Motor neuron (in vitro differentiated cells): ENCODE results near the gene RLF. TPM values are rescaled to one million over a fixed set of nuclear protein-coding genes. Genes with fewer than 3 reads are reported as not detected.

ENCODE experiments used
- ATAC-seq, 8 experiments: fragments of 200-7000 bp; cut with Tn5 transposase; replicated peaks in 6 of 8; 2 replicates each; pipeline ENCODE4 v1.8.0; 2021; ENCODE audit warnings: mild to moderate bottlenecking in 8 of 8, moderate library complexity in 8 of 8
- H3K27ac ChIP-seq, 2 donors: fragments of 250-450 bp; sonication (Bioruptor Pico); 2 replicates each; pipeline ENCODE4 v1.9.0; 2021; ENCODE audit warnings: antibody characterized with exemption in 2 of 2, mild to moderate bottlenecking in 2 of 2, moderate library complexity in 1 of 2
- H3K4me1 ChIP-seq, 2 donors: fragments of 250-450 bp; sonication (Bioruptor Pico); replicated peaks in 1 of 2; 2 replicates each; pipeline ENCODE4 v1.6.1; 2021; ENCODE audit warnings: antibody characterized with exemption in 2 of 2, mild to moderate bottlenecking in 2 of 2, moderate library complexity in 1 of 2
- H3K4me3 ChIP-seq, 5 donors: fragments of 250-450 bp; sonication (Bioruptor Pico); 2 replicates each; pipeline ENCODE4 v1.9.0; 2021; ENCODE audit warnings: antibody characterized with exemption in 5 of 5, mild to moderate bottlenecking in 5 of 5, moderate library complexity in 4 of 5
- WGBS, 10 experiments: fragments of 450-650 bp; shearing (Covaris generic); methylation state at CpG; one replicate each; pipeline ENCODE4 v1.0.0; 2022; 5-methylcytosine and 5-hydroxymethylcytosine counted together
- in situ Hi-C, 9 experiments: fragments of 400-800 bp; cut with MboI; loops; one replicate each; pipeline ENCODE4 v1.15.0; 2021; ENCODE audit warnings: low sequenced_read_pairs in 9 of 9, low pct_unique_long_range_greater_than_20kb in 2 of 9; ENCODE audit not compliant: unreplicated experiment in 9 of 9
- total RNA-seq, 8 experiments: library from RNA; unstranded; fragments of 300-600 nt; gene quantifications; 2 replicates each; pipeline versions ENCODE4 v1.2.3 to v1.2.4, GENCODE V29; 2022

RLF gene
- total RNA-seq, 8 experiments from 2014 or later: 8.8 to 61.1 (median 31.2) TPM

DNA sequence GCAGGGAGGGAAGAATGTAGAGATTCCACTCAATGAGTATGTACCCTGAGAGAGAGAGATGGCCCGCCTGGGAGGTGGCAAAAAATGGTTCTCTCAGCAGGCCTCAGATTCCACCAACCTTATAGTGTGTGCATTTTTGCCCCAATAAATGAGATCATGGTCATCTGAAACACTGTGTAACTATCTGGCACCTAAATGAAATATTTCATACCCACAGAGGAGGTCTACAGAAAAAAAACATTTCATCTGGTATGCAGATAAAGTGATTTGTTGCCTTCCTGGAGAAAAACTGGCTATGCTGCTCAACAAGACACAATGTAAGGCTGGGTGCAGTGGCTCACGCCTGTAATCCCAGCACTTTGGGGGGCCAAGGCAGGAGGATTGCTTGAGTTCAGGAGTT, 91.4 kb downstream of the RLF start:
- in situ Hi-C loops: no loop called here
- WGBS, 10 experiments: 60 to 100% (median 80%) methylated on average over 1 to 2 of the region's 2 CpGs; no CpG with 5 or more reads in 2 of the 10 experiments
- no peak for ATAC-seq
- H3K4me3 ChIP-seq: no peak overlapping the region
- H3K4me1 ChIP-seq: peaks cover 5 to 7% of the 10 kb centered on the region in 2 donors
- H3K27ac ChIP-seq: no peak overlapping the region

DNA sequence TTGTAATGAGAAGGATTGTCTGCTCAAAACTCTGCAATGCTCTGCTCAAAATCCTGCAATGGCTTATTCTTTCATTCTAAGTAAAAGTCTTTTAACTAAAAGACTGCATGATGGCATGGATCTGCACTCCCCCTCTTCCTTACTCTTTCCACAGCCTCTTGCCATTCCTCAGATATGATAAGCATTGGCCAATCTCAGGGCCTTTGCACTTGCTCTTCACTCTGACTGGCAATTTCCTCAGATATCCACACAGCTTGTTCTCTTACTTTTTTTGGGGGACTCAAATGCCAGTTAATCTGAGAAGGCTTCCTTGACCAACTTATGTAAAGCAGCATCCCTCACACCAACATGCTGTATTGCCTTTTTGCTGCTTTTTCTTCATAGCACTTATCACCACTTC, 94.0 kb downstream of the RLF start:
- H3K4me1 ChIP-seq: peaks cover 12 to 13% of the 10 kb centered on the region in 2 donors
- H3K27ac ChIP-seq: no peak overlapping the region
- H3K4me3 ChIP-seq: no peak overlapping the region
- in situ Hi-C loops: no loop called here
- ATAC-seq: no peak

DNA sequence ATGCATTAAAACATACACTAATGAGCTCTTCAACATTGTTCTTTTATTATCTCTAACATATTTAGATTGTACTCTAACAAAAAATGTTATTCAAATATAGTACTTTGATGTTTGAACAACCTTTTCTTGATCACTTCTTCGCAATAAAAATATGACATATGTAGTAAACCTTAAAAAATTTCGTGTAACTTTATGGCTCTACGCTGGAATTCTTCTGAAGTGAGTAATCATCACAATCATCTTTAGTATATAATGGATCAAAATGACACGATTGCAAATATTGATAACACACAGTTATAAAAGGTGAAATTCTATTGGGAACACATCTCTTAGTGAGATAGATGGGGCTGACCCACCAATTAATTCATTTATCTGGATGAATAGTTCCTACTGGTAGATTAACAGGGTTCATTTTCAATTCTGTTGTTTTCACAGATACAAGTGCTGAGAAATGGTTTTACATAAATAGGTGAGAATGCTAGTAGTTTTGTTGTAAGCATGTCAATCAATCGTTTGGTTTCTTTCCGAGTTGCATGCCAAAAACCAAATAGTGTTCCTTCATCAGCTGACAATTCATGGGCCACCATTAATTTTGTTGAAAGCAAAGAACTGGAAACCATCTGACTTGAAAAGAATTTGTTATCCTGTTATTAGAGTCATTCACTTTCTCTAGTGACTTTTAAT, 95.4 kb downstream of the RLF start:
- ATAC-seq: no peak
- Histone ChIP-seq H3K4me3 (peak overlapping the region; percentile 78 to 94 (median 81)), H3K4me1 (peaks cover 12 to 13% of the 10 kb centered on the region in 2 donors), H3K27ac (no peak overlapping the region)
- 47 to 77% (median 69%) methylated on average over 4 to 6 of the region's 6 CpGs for WGBS, 10 experiments
- in situ Hi-C loops: no loop called here

DNA sequence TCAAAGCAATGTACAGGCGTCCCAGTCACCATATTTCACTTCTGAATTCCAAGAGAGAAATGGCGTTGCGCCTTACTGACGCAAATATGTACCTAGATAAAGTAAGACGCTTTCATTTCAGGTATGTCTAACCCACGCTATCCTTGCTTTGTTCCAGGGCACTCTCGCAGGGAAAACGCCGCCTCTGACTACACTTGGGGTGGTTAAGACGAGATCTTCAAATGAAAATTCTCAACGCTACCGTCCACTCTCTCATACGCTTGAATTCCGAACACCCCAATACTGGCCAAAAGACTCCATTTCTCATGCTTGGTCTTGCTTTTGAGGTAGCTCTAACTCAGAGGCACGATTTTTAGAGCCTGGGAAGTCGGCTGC, 96.1 kb downstream of the RLF start:
- ATAC-seq: peak in 1 of 8 experiments; percentile 4
- peaks cover 12 to 13% of the 10 kb centered on the region in 2 donors for H3K4me1 ChIP-seq
- H3K27ac ChIP-seq: peak overlapping the region; percentile 90 to 97
- WGBS, 10 experiments: 0 to 3% (median 0%) methylated on average over 1 to 16 of the region's 16 CpGs
- peak overlapping the region; percentile 78 to 94 (median 81) for H3K4me3 ChIP-seq
- in situ Hi-C loops: no loop called here

DNA sequence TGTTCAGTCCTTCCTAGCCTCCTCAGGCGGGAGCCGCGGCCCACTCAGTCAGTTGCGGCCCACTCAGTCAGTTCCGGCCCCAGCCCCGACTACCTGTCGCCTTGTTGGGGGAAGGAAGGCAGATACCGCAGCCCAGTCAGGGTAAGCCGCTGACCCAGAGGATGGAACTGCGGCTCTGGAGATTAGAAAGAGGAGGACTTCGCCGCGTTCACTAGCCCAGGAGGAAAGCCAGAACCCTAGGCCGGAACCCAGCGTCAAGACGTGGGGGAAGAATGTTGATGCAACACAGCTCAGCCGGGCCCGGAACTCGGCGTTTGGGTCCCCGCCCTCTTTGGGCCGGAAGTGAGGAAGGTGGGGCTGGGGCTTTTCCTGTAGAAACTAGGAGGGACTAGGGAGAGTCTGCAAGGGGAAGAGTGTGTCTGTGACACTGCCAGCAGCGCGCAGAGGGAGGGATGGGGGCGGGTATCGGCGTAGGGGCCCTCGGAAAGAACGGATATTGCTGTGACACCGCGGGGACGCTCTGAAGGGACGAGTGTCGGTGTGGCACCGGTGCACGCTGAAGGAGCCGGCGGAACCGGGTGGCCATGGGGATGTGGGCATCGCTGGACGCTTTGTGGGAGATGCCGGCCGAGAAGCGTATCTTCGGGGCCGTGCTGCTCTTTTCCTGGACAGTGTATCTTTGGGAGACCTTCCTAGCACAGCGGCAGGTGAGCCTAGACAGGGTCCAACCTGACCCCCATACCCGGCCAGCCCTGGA, 96.7 kb downstream of the RLF start, which contains the start of gene ZMPSTE24:
Gene ZMPSTE24 (plus strand): TSS at position 549 of the 757 bp plus-strand sequence. CDS start 36 bp downstream, at position 585.
- in situ Hi-C loops: no loop called here
- Histone ChIP-seq H3K4me1 (peaks cover 12 to 13% of the 10 kb centered on the region in 2 donors), H3K27ac (peak within 1 kb of the TSS; percentile 90 to 97), H3K4me3 (peak within 1 kb of the TSS; percentile 78 to 94 (median 81))
- 0 to 17% (median 1%) methylated on average over 1 to 17 of the region's 48 CpGs; no CpG with 5 or more reads in 4 of the 10 experiments for WGBS, 10 experiments
- ATAC-seq: peak; percentile 97 to 99 (median 99)

DNA sequence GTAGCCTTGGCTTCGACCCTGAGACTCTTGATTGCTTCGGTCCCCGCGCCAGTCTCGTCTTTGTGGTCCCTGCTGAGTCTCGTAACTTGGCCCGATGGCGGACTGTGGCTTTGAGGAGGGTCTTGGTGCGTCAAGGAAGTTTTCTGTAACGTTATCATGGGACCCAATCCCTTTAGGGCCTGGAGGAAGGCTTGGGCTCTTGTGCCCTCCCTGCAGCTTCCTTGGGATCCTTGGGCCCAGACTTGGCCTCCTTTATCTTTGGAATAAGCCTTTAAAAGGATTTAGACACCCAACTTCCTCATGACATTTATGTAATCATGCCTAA, 97.2 kb downstream of the RLF start:
- peaks cover 12 to 13% of the 10 kb centered on the region in 2 donors for H3K4me1 ChIP-seq
- 0 to 2% (median 0%) methylated on average over 1 to 10 of the region's 10 CpGs; no CpG with 5 or more reads in 3 of the 10 experiments for WGBS, 10 experiments
- ATAC-seq: peak in 2 of 8 experiments; percentile 1 to 4
- H3K27ac ChIP-seq: peak overlapping the region; percentile 70 to 90
- peak overlapping the region; percentile 78 to 94 (median 81) for H3K4me3 ChIP-seq
- in situ Hi-C loops: no loop called here

DNA sequence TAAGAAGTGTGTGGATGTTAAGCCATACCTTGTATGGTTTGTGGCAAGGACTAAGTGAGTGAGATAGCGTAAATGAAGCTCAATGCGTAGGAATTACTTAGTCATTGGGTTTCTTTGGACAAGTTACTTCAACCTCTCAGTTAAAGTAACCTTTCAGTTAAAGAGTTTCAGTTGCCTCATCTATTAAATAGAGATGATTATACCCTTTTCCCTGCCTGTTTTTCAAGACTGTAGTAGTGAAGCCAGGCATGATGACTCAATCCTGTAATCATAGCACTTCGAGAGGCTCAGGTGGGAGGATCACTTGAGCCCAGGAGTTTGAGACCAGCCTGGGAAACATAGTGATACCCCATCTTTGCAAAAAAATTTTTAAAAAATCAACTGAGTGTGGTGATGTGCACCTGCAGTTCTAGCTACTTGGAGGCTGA, 103.2 kb downstream of the RLF start:
- H3K4me1 ChIP-seq: peaks cover under 1% of the 10 kb centered on the region in 2 donors
- in situ Hi-C loops: no loop called here
- H3K4me3 ChIP-seq: no peak overlapping the region
- no peak overlapping the region for H3K27ac ChIP-seq
- no peak for ATAC-seq
- 90 to 100% (median 100%) methylated on average over 1 to 3 of the region's 3 CpGs; no CpG with 5 or more reads in 1 of the 10 experiments for WGBS, 10 experiments

DNA sequence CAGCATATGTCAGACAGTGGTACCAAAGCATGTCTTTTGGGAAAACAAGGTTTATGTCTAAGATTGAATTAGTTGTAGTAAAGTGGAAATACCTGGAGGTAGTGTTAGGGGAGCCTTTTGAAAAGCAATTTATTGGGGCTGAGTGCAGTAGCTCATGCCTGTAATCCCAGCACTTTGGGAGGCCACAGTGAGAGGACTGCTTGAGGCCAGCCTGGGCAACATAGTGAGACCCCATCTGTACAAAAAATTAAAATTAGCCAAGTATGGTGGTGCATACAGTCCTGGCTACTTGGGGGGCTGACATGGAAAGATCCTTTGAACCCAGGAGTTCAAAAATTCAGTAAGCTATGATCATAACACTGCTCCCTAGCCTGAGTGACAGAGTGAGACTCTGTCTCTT, 104.1 kb downstream of the RLF start:
- ATAC-seq: no peak
- Histone ChIP-seq H3K27ac (no peak overlapping the region), H3K4me3 (no peak overlapping the region), H3K4me1 (no peaks in the 10 kb centered on the region)
- in situ Hi-C loops: no loop called here

DNA sequence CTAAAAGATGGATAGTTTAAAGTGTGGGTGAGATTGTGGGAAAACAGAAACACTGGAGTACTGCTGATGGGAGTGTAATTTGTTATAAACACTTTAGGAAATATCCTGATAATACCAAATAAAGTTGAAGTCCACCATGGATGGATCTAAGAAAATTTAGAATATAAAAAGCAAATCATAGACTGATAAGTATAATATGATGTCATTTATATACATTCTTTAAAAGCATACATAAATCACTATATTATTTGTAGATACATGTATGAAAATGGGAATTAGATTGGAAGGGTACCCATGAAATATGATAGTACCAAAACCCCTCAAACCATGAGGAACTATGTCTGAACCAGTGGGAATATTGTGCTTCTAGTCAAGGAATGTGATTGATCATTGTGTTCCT, 104.7 kb downstream of the RLF start:
- Histone ChIP-seq H3K27ac (no peak overlapping the region), H3K4me1 (no peaks in the 10 kb centered on the region), H3K4me3 (no peak overlapping the region)
- no peak for ATAC-seq
- in situ Hi-C loops: no loop called here

DNA sequence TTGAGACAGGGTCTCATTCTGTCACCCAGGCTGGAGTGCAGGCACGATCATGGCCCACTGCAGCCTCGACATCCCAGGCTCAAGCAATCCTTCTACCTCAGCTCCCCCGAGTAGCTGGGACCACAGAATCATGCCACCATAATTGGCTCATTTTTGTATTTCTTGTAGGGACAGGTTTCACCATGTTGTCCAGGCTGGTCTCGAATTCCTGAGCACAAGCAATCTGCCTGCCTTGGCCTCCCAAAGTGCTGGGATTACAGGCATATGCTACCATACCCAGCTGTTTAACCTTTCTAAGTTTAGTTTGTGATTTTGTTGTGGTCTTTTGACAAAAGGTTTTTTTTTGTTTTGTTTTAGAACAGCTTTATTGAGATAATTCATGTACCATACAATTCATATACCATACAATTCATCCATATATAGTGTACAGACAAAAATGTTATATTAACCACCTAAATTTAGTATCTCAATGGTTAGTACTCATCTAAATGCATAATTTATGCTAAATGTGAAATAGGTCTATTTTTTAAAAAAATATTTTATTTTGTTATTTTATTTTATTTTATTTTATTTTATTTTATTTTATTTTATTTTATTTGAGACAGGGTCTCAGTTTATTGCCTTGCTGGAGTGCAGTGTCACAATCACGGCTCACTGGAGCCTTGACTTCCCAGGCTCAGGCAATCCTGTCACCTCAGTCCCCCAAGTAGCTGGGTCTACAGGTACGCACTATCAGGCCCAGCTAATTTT, 105.8 kb downstream of the RLF start:
- no peak overlapping the region for H3K4me3 ChIP-seq
- no peak for ATAC-seq
- H3K27ac ChIP-seq: no peak overlapping the region
- WGBS, 10 experiments: 78 to 100% (median 96%) methylated on average over 2 to 6 of the region's 6 CpGs; no CpG with 5 or more reads in 1 of the 10 experiments
- H3K4me1 ChIP-seq: no peaks in the 10 kb centered on the region
- in situ Hi-C loops: no loop called here

DNA sequence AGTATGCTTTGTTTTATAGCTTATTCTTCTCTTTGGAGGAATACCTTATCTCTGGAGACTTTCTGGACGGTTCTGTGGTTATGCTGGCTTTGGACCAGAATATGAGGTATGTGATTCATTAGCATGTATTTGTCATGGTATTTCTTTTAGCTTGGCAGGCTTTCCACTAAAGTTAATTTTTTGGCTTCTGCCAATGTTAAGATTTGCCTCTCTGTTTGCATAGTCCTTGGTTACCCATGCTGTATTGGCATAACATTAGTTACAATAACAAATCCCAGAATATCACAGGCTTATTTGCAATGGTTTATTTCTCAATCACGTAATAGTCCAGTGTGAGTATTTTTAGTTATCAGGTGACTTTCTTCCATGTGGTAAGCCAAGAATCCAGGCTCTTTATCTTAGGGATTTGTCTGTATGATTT, 106.6 kb downstream of the RLF start:
- 0 to 100% (median 90%) methylated on average over 1 to 2 of the region's 2 CpGs; no CpG with 5 or more reads in 1 of the 10 experiments for WGBS, 10 experiments
- in situ Hi-C loops: no loop called here
- no peaks in the 10 kb centered on the region for H3K4me1 ChIP-seq
- no peak overlapping the region for H3K4me3 ChIP-seq
- peak in 3 of 8 experiments; percentile 94 to 98 (median 95) for ATAC-seq
- H3K27ac ChIP-seq: no peak overlapping the region

DNA sequence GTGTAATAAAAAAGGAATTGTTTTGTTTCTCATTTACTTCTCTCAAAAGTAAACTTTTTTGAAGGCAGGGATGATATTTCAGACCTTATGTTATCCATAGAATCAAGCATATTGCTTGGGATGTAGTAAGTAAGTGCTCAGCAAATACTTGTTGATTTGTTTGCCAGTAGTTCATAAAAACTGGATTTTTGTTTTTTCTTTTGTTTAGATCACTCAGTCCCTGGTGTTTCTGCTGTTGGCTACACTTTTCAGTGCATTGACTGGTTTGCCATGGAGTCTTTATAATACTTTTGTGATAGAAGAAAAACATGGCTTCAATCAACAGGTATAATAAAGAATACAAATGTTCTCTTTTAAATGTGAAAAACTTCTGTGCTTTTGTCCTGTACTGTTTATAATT, 107.0 kb downstream of the RLF start:
- no peak for ATAC-seq
- in situ Hi-C loops: no loop called here
- Histone ChIP-seq H3K4me1 (no peaks in the 10 kb centered on the region), H3K4me3 (no peak overlapping the region), H3K27ac (no peak overlapping the region)

DNA sequence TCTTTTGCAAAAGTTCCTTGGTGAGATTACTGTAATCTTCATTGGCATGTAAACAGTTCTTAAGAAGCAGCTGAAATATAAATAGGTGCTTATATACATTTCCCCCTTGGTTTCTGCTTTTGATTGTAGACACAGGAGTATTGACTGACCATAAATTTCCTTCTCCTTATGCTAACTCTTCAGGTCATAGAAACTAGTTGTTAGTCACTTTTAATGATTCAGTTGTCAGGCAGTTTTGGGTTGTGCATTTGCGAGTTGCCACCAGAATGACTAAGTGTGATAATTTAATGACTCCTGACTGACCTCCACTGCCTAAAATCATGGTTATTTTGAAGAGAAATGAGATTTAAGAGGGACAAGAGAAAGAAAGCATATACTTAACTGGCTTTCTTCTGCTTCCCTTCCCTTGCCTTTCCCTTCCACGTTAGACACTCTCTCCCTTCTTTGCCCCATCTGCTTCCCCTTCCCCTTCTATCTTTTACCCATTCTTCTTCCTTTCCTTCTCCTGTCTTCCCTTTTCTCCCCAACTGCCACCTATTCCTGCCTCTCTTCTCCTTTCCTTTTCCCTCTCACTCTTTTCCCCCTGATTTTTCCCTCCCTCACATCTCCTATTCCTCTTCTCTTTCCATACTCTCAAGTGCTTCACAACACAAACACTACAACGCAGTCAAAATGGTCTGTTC, 109.1 kb downstream of the RLF start:
- no peak overlapping the region for H3K27ac ChIP-seq
- WGBS, 10 experiments: 43 to 96% (median 76%) methylated on average over 1 to 3 of the region's 3 CpGs
- peak in 2 of 8 experiments; percentile 33 to 44 for ATAC-seq
- in situ Hi-C loops: no loop called here
- H3K4me1 ChIP-seq: no peaks in the 10 kb centered on the region
- H3K4me3 ChIP-seq: no peak overlapping the region
